CD4-positive, CD25-positive, alpha-beta regulatory T cell (primary cell): Measurements from ENCODE around the gene TENT4A. TPM values are rescaled to one million over a fixed set of nuclear protein-coding genes. Genes with fewer than 3 reads are reported as not detected.

Experiments
- ATAC-seq, 2 donors: fragments of 150-1000 bp; cut with Tn5 transposase; one replicate each; pipeline ENCODE4 v1.10.0; 2021; ENCODE audit warnings: low read depth in 2 of 2, moderate number of reproducible peaks in 2 of 2, moderate library complexity in 1 of 2
- DNase-seq, 3 donors: peaks; one replicate each; pipeline versions ENCODE4 v3.0.0 to v3.0.0-alpha.2; 2012 to 2022; ENCODE audit warnings: mixed read lengths in 1 of 3
- H3K27ac ChIP-seq: one replicate; pipeline ENCODE4 v1.7.0; 2013; ENCODE audit warnings: mild to moderate bottlenecking, low read length; ENCODE audit not compliant: insufficient read depth, poor library complexity, severe bottlenecking
- H3K27me3 ChIP-seq: one replicate; pipeline ENCODE4 v1.7.0; 2013; ENCODE audit warnings: low read length; ENCODE audit not compliant: control insufficient read depth, insufficient read depth
- H3K36me3 ChIP-seq: one replicate; pipeline ENCODE4 v1.7.0; 2013; ENCODE audit warnings: mild to moderate bottlenecking, low read length, moderate library complexity; ENCODE audit not compliant: control insufficient read depth, insufficient read depth
- H3K4me1 ChIP-seq: 2 replicates; pipeline ENCODE4 v1.7.0; 2013; ENCODE audit warnings: mild to moderate bottlenecking, low read length; ENCODE audit not compliant: insufficient read depth, control insufficient read depth, poor library complexity, severe bottlenecking
- H3K4me3 ChIP-seq: one replicate; pipeline ENCODE4 v1.7.0; 2013; ENCODE audit warnings: low read depth, mild to moderate bottlenecking, low read length, moderate library complexity
- H3K9me3 ChIP-seq, 2 experiments: 1 replicate in 1 of 2; 2 replicates in 1 of 2; pipeline ENCODE4 v1.7.0; 2013; ENCODE audit warnings: low read length in 2 of 2, mild to moderate bottlenecking in 1 of 2, moderate library complexity in 1 of 2; ENCODE audit not compliant: control insufficient read depth in 2 of 2
- H3K27ac Mint-ChIP-seq, 3 donors: one replicate each; pipeline ENCODE4 v1.8.0; 2020 to 2022; ENCODE audit warnings: mild to moderate bottlenecking in 3 of 3, mixed read lengths in 3 of 3, moderate library complexity in 2 of 3
- H3K27me3 Mint-ChIP-seq: one replicate; pipeline ENCODE4 v1.8.0; 2022; ENCODE audit warnings: mild to moderate bottlenecking, mixed read lengths
- H3K36me3 Mint-ChIP-seq: one replicate; pipeline ENCODE4 v1.8.0; 2020; ENCODE audit warnings: mixed read lengths
- H3K4me1 Mint-ChIP-seq, 4 donors: one replicate each; pipeline ENCODE4 v1.8.0; 2020 to 2022; ENCODE audit warnings: mixed read lengths in 4 of 4, mild to moderate bottlenecking in 1 of 4
- H3K4me3 Mint-ChIP-seq, 4 donors: one replicate each; pipeline ENCODE4 v1.8.0; 2020 to 2022; ENCODE audit warnings: mild to moderate bottlenecking in 4 of 4, mixed read lengths in 4 of 4, moderate library complexity in 3 of 4
- H3K9me3 Mint-ChIP-seq, 7 donors: one replicate each; pipeline ENCODE4 v1.8.0; 2020 to 2022; ENCODE audit warnings: mixed read lengths in 7 of 7, mild to moderate bottlenecking in 3 of 7, moderate library complexity in 2 of 7
- polyA plus RNA-seq, 4 donors: library from polyadenylated mRNA; unstranded; fragments of 300-500 nt; fragmentation: Illumina TruSeq; gene quantifications; one replicate each; pipeline ENCODE4 v1.2.3, GENCODE V29; 2021
- total RNA-seq: library from RNA; stranded (reverse); gene quantifications from one replicate; pipeline ENCODE4 v1.2.3, GENCODE V29; 2022

Gene TENT4A
- total and polyA plus RNA-seq, 5 donors from 2014 or later: 0.74 to 66.5 (median 1.3) TPM

DNA sequence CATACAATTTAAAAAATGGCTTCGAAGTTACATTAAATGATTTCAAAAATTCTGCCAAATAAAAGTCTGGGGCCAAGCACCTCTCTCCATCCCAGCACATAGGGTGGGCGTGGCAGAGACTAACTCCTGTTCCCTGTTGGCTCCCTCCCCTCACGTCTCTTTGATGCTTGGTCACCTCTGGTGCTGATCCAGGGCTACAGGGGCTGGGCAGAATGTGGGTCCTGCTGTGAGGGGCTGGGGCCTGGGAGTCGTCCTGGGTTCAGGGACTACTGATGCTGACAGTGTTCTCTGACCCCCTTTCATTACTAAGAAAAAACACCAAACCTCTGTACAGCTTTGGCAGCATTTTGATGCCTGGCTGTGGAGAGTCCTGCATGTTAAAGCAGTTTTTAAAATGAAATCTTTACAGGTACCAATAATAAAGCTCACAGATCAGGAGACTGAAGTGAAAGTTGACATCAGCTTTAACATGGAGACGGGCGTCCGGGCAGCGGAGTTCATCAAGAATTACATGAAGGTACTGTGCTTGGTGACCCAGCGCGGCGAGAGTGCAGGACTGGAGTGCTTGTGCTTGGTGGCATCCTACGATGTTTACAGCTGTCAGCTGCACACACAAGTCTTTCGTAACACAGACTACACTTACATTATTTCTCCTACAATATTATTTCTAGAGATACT is 29.0 kb downstream of the TENT4A start:
- Histone ChIP-seq H3K36me3 (peaks cover 77% of the 10 kb centered on the region), H3K27me3 (no peaks in the 10 kb centered on the region), H3K9me3 (no peaks in the 10 kb centered on the region), H3K4me3 (no peak overlapping the region), H3K27ac (no peak overlapping the region), H3K4me1 (no peaks in the 10 kb centered on the region)
- no peak for DNase-seq
- H3K27ac Mint-ChIP-seq: peak overlapping the region in 1 of 3 donors; percentile 32
- H3K4me1 Mint-ChIP-seq: peaks cover 9 to 26% (median 13%) of the 10 kb centered on the region in 4 donors
- no peak overlapping the region for H3K4me3 Mint-ChIP-seq
- ATAC-seq: no peak
- no peaks in the 10 kb centered on the region for H3K9me3 Mint-ChIP-seq
- peaks cover 35% of the 10 kb centered on the region for H3K36me3 Mint-ChIP-seq
- no peaks in the 10 kb centered on the region for H3K27me3 Mint-ChIP-seq

DNA sequence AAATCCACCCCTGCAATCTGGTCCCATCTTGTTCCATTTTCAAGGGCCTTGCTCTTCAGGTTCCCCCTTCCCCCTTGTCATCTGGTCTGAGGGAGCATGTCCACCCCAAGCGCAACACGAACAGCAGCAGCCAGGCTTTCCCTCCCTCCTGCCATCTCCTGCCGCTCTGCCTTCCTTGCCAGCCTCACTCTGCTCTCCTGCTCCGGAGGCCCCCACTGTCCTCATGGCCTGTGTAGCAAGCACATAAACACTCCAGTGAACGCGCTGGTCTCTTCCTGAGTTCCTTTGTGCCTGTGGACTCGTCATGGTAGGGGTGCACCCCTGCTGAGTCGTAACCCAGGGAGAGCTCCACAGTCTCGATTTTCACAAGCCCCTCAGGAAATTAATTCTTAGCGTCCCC is 29.9 kb downstream of the TENT4A start:
- no peaks in the 10 kb centered on the region for H3K27me3 ChIP-seq
- Mint-ChIP-seq H3K9me3 (no peaks in the 10 kb centered on the region), H3K36me3 (peaks cover 34% of the 10 kb centered on the region), H3K27ac (no peak overlapping the region), H3K27me3 (no peaks in the 10 kb centered on the region), H3K4me1 (peaks cover 6 to 20% (median 9%) of the 10 kb centered on the region in 4 donors), H3K4me3 (no peak overlapping the region)
- H3K4me1 ChIP-seq: no peaks in the 10 kb centered on the region
- peaks cover 79% of the 10 kb centered on the region for H3K36me3 ChIP-seq
- H3K4me3 ChIP-seq: no peak overlapping the region
- no peak for ATAC-seq
- no peaks in the 10 kb centered on the region for H3K9me3 ChIP-seq
- no peak overlapping the region for H3K27ac ChIP-seq
- DNase-seq: no peak

DNA sequence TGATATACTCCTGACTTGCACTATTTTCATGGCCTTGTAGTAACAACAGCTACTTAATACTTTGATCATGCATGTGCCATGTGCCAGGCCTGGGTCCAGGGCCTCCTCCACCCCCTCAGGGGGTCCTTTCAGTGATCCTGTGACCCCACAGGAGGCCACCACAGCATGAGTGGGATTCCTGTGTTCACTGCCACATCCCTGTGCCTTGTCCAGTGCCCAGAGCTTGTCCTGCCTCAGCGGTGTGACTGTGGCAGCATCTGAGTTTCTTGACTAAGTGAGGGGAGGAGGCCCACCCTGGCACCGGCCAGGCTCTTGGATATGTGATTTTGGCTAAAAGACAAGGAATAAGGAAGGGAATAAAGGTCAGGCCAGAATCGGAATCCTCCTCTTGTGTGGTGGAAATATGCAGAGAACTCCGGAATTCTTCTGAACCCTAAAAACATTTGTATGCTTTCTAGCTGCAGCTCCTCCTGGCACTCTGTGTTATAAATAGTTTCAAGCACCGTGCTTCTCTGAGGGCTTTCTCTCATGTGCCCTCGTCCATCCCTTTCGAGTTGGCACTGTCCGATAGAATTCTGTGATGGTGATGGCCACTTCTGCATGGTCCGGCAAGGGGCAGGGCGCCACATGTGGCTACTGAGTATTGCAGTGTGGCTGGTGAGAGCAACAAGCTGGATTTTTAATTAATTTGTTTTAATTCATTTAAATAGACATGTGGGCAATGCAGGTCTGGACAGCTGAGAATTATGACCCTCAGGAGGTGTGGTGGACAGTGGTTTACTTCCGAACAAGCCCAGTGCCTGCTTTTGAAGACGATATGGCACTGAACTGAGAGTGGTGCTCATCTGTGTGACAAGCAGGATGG is 31.8 kb downstream of the TENT4A start:
- H3K4me1 ChIP-seq: no peaks in the 10 kb centered on the region
- no peak for ATAC-seq
- H3K36me3 ChIP-seq: peaks cover 80% of the 10 kb centered on the region
- Mint-ChIP-seq H3K4me1 (peaks cover 6 to 17% (median 12%) of the 10 kb centered on the region in 4 donors), H3K27ac (peak overlapping the region; percentile 15 to 78 (median 76)), H3K27me3 (no peaks in the 10 kb centered on the region), H3K36me3 (peaks cover 33% of the 10 kb centered on the region), H3K4me3 (peak overlapping the region in 1 of 4 donors; percentile 26), H3K9me3 (no peaks in the 10 kb centered on the region)
- H3K4me3 ChIP-seq: no peak overlapping the region
- DNase-seq: no peak
- no peak overlapping the region for H3K27ac ChIP-seq
- H3K27me3 ChIP-seq: no peaks in the 10 kb centered on the region
- H3K9me3 ChIP-seq: no peaks in the 10 kb centered on the region

DNA sequence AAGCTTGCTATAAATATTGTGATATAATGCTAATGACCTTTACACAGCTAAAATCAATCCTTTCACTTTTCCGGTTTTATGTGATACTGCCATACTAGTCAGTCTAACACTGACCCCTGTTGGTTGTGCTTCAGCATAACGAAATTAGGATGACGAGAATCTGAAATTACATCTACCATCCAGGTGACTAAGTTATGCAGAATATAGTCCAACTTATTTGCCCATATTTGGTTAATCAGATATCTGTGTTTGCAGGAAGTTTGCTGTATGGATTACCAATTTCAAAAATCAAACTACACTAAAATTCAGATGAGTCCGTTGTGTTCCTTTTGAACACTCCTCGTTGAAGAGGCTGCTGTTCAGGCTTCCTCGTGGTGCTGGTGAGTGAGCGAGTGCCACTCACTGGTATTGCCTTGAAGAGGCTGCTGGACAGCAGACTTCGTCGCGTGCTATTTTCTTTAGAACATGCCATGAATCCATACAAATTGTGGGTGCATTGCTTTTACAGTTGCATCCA is 32.5 kb downstream of the TENT4A start:
- peaks cover 34% of the 10 kb centered on the region for H3K36me3 Mint-ChIP-seq
- Histone ChIP-seq H3K4me3 (no peak overlapping the region), H3K9me3 (no peaks in the 10 kb centered on the region), H3K27ac (no peak overlapping the region), H3K36me3 (peaks cover 80% of the 10 kb centered on the region), H3K27me3 (no peaks in the 10 kb centered on the region), H3K4me1 (no peaks in the 10 kb centered on the region)
- ATAC-seq: peak; percentile 57 to 60
- H3K27ac Mint-ChIP-seq: peak overlapping the region in 2 of 3 donors; percentile 76 to 78
- no peak overlapping the region for H3K4me3 Mint-ChIP-seq
- H3K9me3 Mint-ChIP-seq: no peaks in the 10 kb centered on the region
- no peaks in the 10 kb centered on the region for H3K27me3 Mint-ChIP-seq
- peaks cover 6 to 17% (median 12%) of the 10 kb centered on the region in 4 donors for H3K4me1 Mint-ChIP-seq
- DNase-seq: peak in 2 of 3 donors; percentile 68 to 80

DNA sequence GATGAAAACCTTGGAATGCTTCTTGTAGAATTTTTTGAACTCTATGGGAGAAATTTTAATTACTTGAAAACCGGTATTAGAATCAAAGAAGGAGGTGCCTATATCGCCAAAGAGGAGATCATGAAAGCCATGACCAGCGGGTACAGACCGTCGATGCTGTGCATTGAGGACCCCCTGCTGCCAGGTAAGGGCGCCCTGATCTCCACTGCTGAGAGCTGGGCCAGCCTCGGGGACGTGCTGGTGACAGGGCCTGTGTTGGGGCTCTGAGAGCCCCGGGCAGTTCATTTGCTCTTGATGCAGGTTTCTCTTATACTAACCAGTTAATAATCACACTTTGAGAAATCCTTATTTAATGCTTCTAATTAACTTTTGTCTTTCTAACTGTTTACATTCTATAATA is 33.0 kb downstream of the TENT4A start:
- Histone ChIP-seq H3K4me1 (no peaks in the 10 kb centered on the region), H3K27me3 (no peaks in the 10 kb centered on the region), H3K4me3 (no peak overlapping the region), H3K27ac (no peak overlapping the region), H3K36me3 (peaks cover 80% of the 10 kb centered on the region), H3K9me3 (no peaks in the 10 kb centered on the region)
- no peak for ATAC-seq
- Mint-ChIP-seq H3K4me3 (no peak overlapping the region), H3K27ac (peak overlapping the region in 1 of 3 donors; percentile 78), H3K4me1 (peaks cover 7 to 17% (median 12%) of the 10 kb centered on the region in 4 donors), H3K27me3 (no peaks in the 10 kb centered on the region), H3K9me3 (no peaks in the 10 kb centered on the region), H3K36me3 (peaks cover 38% of the 10 kb centered on the region)
- no peak for DNase-seq

DNA sequence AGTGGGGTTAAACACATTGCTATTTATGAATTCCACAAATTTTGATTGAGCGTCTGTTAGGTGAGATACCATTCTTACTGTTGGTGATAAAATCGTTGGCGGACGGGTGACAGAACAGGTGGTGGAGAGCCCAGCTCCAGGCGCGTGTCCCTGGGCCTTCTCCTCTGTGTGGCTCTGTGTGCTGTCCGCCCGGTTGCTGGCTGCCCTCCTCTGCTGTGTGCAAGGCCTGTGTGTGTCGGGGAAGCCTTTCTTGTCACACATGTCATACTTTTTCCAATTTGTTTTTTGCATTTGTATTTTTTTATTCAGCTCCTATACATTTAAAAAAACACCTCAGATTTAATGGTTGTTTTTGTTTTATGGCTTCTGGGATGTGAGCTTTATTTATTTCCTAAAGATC is 33.9 kb downstream of the TENT4A start:
- no peaks in the 10 kb centered on the region for H3K27me3 ChIP-seq
- H3K36me3 ChIP-seq: peaks cover 80% of the 10 kb centered on the region
- Mint-ChIP-seq H3K27me3 (no peaks in the 10 kb centered on the region), H3K9me3 (no peaks in the 10 kb centered on the region), H3K27ac (no peak overlapping the region), H3K4me3 (no peak overlapping the region), H3K4me1 (peaks cover 8 to 17% (median 12%) of the 10 kb centered on the region in 4 donors), H3K36me3 (peaks cover 42% of the 10 kb centered on the region)
- DNase-seq (no peak), ATAC-seq (no peak)
- H3K27ac ChIP-seq: no peak overlapping the region
- H3K9me3 ChIP-seq: no peaks in the 10 kb centered on the region
- H3K4me3 ChIP-seq: no peak overlapping the region
- H3K4me1 ChIP-seq: no peaks in the 10 kb centered on the region

DNA sequence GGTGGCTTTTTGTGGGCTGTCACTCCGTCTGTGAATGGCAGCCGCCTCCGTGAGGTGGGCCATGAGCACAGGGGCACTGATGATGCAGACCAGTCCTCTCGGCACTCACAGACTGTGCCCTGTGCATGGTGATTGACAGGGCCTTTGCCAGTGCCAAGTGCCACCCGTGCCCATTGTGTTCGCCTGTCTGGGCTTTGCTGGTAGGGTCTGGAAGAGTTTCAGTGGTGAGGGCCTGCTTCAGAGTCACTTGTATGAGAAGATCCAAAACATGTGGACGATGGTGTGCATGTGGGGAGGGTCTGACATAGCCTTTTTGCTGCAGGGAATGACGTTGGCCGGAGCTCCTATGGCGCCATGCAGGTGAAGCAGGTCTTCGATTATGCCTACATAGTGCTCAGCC is 34.9 kb downstream of the TENT4A start:
- no peak for DNase-seq
- Mint-ChIP-seq H3K27ac (peak overlapping the region in 1 of 3 donors; percentile 57), H3K4me1 (peaks cover 8 to 17% (median 12%) of the 10 kb centered on the region in 4 donors), H3K27me3 (no peaks in the 10 kb centered on the region), H3K36me3 (peaks cover 45% of the 10 kb centered on the region), H3K4me3 (no peak overlapping the region), H3K9me3 (no peaks in the 10 kb centered on the region)
- Histone ChIP-seq H3K4me1 (no peaks in the 10 kb centered on the region), H3K27ac (no peak overlapping the region), H3K27me3 (no peaks in the 10 kb centered on the region), H3K36me3 (peaks cover 80% of the 10 kb centered on the region), H3K4me3 (no peak overlapping the region), H3K9me3 (no peaks in the 10 kb centered on the region)
- ATAC-seq: no peak
